ENCODE measurements around the gene FAM210A.

DNA sequence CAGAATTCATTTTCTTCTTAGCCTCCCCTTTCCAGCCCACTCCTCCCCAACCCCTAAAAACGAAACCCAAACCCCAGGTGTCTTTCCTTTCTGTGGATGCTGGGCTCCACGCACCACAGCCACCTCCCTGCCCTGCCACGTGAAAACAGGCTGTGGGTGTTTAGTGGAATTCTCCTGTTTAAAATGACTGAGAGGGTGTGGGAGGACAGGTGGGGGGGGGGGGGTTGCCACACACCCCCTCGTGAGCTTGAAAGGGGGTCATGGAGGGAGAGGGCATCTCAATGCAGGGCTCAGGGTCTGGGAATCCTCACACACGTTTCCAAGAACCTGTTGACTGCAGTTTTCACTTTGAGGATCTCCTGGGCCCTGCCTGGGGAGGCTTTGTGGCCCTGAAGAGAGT lies 110.3 kb downstream of the FAM210A start:
- TF ChIP-seq ELF1 (IDR thresholded peaks at IDR 0.05; ENCODE audit: borderline replicate concordance, low read depth) (no peak), POLR2A (IDR thresholded peaks at IDR 0.05; ENCODE audit: borderline replicate concordance, extremely low read depth, insufficient read depth, insufficient read length) (no peak), POLR2AphosphoS5 (IDR thresholded peaks at IDR 0.05; ENCODE audit: low read depth, low read length) (no peak), CEBPB (IDR thresholded peaks at IDR 0.05; ENCODE audit: low read depth) (no peak), RAD21 (IDR thresholded peaks at IDR 0.05; ENCODE audit: low read depth) (no peak), EZH2phosphoT487 (IDR thresholded peaks at IDR 0.05; ENCODE audit: borderline replicate concordance) (no peak), SP1 (IDR thresholded peaks at IDR 0.05; ENCODE audit: low read depth) (no peak), JUND (IDR thresholded peaks at IDR 0.05) (no peak), EZH2 (IDR thresholded peaks at IDR 0.05) (no peak), YY1 (IDR thresholded peaks at IDR 0.05; ENCODE audit: extremely low read depth, insufficient replicate concordance, low read depth, low read length) (no peak), ZNF274 (IDR thresholded peaks at IDR 0.05; ENCODE audit: low read depth, low read length) (no peak)
- TF ChIP-seq, protein P1, sequence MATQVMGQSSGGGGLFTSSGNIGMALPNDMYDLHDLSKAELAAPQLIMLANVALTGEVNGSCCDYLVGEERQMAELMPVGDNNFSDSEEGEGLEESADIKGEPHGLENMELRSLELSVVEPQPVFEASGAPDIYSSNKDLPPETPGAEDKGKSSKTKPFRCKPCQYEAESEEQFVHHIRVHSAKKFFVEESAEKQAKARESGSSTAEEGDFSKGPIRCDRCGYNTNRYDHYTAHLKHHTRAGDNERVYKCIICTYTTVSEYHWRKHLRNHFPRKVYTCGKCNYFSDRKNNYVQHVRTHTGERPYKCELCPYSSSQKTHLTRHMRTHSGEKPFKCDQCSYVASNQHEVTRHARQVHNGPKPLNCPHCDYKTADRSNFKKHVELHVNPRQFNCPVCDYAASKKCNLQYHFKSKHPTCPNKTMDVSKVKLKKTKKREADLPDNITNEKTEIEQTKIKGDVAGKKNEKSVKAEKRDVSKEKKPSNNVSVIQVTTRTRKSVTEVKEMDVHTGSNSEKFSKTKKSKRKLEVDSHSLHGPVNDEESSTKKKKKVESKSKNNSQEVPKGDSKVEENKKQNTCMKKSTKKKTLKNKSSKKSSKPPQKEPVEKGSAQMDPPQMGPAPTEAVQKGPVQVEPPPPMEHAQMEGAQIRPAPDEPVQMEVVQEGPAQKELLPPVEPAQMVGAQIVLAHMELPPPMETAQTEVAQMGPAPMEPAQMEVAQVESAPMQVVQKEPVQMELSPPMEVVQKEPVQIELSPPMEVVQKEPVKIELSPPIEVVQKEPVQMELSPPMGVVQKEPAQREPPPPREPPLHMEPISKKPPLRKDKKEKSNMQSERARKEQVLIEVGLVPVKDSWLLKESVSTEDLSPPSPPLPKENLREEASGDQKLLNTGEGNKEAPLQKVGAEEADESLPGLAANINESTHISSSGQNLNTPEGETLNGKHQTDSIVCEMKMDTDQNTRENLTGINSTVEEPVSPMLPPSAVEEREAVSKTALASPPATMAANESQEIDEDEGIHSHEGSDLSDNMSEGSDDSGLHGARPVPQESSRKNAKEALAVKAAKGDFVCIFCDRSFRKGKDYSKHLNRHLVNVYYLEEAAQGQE (IDR thresholded peaks at IDR 0.05; ENCODE audit: low read depth), result no peak
- TF ChIP-seq, protein P2, sequence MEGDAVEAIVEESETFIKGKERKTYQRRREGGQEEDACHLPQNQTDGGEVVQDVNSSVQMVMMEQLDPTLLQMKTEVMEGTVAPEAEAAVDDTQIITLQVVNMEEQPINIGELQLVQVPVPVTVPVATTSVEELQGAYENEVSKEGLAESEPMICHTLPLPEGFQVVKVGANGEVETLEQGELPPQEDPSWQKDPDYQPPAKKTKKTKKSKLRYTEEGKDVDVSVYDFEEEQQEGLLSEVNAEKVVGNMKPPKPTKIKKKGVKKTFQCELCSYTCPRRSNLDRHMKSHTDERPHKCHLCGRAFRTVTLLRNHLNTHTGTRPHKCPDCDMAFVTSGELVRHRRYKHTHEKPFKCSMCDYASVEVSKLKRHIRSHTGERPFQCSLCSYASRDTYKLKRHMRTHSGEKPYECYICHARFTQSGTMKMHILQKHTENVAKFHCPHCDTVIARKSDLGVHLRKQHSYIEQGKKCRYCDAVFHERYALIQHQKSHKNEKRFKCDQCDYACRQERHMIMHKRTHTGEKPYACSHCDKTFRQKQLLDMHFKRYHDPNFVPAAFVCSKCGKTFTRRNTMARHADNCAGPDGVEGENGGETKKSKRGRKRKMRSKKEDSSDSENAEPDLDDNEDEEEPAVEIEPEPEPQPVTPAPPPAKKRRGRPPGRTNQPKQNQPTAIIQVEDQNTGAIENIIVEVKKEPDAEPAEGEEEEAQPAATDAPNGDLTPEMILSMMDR (IDR thresholded peaks at IDR 0.05 in 2 of 3, conservative IDR thresholded peaks at IDR 0.05 in 1 of 3; ENCODE audit: borderline replicate concordance in 1 of 3, insufficient read depth in 1 of 3, low read depth in 2 of 3, low read length in 2 of 3), result no peak
- TF ChIP-seq, protein P3, sequence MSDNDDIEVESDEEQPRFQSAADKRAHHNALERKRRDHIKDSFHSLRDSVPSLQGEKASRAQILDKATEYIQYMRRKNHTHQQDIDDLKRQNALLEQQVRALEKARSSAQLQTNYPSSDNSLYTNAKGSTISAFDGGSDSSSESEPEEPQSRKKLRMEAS (IDR thresholded peaks at IDR 0.05), result no peak

All from HCT116 (cell line).